Activated T-cell treated with anti-CD3 and anti-CD28 coated beads, Interleukin-2, amount 50 U/mL, for 1 hour (primary cell): ENCODE data around the gene MN1.

Source experiments
- DNase-seq: peaks from one replicate; pipeline ENCODE4 v3.0.0-alpha.2; 2020

The MN1 gene

GRCh38 chr22:27780161-27780575 lies 21.4 kb downstream of the MN1 start:
- no peak for DNase-seq

DNA sequence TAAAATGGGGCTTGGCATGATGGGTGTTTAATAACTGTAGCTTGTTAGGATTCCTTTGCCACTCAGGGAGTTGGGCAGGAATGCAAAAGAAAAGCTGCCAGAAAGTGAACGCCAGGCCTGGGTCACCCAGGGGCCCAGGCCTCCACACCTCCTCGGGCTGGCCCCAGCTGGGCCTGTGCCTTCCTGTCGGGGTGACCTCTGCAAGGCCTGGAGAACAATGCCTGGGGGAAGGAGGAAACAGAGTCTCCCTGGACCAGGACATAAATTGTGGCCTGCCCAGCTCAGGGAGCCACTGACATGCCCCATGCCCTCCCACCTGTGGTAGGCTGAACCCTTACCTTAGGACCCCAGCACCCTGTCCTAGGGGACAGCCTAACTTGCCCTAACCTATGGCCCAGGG lies 21.9 kb downstream of the MN1 start:
- DNase-seq, result no peak

GRCh38 chr22:27778294-27779090 lies 23.1 kb downstream of the MN1 start:
- DNase-seq, result no peak

DNA sequence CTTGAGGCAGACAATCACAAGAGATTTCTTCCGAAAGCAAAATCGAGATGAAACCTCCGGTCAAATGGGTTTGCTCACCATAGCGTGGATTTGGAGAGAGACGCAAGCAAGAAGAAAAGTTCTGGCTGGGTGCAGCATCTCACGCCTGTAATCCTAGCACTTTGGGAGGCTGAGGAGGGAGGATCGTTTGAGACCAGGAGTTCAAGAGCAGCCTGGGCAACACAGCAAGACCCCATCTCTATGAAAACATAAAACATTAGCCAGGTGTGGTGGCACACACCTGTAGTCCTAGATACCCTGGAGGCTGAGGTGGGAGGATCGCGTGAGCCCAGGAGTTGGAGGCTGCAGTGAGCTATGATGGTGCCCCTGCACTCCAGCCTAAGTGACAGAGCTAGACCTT lies 24.4 kb downstream of the MN1 start:
- no peak for DNase-seq

GRCh38 chr22:27776650-27776958 lies 25.0 kb downstream of the MN1 start:
- no peak for DNase-seq

DNA sequence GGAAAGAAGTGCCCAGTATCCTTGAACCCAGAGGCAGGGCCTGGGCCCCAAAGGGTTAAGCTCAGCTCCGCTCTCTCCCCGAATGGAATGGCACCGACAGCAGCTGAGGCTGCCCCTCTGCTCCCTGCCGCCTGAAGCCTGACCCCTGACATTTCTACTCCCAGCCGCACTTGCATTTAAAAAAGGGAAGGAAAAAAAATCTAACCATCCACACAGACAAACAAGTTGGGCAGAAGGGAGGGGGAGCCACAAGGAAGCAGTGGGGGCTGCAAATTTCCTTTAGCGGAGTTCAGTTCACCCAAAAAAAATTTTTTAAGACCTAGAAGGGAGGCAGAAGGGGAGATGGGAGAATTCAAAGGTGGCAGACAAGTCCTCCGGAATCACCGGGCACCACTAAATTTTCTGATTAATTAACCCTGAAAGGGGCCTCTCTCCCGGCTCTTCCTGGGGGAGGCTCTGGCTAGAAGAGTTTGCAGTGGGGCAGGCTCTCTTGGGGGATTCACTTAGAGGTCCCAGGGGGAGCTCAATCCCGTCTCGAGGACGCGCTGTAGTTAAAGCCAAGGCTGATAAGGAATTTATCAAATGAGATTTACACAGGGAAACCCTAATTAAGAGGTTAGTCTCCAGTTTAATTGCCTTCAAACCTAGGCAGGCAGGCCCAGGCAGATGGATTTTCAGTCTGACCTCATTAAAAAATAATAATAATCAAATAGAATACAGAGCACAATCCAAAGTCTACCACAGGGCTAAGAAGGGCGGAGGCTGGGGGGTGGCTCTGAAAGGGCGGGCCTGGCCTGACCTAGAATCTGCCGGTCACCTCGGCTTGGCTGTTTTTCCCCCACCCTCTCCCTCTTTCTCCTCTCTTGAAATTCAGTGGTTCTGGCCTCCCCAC lies 25.6 kb downstream of the MN1 start:
- DNase-seq, result no peak

GRCh38 chr22:27775087-27775698 lies 26.4 kb downstream of the MN1 start:
- DNase-seq, result no peak

DNA sequence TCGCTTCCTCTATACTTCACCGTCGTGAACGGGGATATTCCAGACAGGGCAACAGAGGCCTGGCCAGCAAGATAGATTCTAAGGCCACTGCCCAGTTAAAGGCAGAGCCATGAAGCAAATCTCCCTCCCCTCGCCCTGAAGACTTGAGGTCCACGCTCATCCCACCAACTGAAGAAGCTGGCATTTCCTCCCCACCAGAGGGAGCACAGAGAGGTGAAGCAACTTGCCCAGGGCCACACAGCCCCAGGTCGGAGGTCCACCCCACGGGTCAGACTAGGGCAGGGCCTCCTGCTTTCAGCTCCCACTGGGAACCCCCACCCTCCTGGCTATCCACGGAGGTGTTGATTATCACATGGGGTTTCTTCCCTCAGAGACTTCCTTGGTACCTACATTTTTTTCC lies 27.4 kb downstream of the MN1 start:
- no peak for DNase-seq

DNA sequence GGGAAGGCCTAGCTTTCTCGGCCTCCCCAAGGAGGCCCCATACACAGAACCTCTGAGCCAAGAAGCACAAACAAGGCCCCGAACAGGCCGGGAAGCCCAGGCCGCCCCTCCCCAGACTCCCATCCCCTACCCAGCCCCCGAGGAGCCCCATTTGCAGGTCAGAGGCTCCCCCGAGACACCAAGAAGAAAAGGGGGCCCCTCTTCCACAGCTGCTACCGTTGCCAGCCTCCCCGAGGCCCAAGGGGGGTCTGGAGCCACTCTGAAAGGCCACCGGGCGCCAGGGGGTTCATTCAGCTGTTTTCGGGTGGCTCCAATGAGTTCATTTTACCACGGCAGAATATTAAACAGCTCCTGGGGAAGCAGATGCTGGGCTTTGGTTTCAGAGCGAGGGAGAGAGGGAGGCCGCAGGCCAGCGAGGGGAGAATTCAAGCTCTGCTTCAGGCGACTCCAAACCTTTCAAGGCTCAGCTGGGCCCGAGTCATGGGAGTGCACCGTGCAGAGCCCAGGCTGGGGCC lies 28.5 kb downstream of the MN1 start:
- no peak for DNase-seq

DNA sequence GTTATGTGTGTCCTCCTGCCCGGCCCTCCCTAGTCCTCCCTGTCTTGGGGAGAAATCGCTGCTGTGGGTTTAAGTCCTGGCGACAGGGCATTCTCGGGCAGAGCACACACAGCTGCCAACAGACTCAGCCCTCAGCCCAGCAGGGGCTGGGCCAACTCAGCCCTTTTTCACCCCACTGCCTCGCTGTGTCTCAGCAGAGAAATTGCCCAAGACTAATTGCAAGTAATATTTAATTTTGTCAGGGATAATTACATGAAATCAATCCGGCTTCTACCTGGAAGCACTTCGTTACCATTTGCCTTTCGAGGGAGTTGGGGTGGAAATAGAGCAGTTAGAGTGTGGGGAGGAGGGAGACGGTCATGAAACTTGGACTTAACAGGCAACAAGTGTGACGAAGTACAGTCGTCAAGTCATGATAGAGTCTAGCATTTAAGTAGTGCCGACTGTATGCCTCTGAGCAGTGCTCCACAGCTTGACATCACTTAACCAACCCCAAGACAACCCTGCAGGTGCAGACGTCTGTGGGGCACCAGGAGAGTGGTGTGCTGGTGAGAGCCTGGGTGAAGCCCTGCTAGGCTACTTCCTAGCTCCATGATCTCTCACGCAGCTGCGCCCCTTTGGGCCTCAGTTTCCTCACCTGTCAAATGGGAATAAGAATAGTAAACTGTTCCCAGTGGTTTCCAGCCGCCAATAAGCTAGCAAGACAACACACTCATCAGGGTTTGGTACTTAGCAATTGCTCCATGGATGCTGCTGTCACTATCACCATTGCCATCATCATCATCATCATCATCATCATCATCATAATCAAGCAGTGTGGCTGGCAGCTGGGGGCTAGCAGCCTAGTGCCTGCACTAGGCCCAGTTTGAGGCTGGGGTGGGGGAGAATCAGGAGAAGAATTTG lies 29.2 kb downstream of the MN1 start:
- DNase-seq, result no peak

DNA sequence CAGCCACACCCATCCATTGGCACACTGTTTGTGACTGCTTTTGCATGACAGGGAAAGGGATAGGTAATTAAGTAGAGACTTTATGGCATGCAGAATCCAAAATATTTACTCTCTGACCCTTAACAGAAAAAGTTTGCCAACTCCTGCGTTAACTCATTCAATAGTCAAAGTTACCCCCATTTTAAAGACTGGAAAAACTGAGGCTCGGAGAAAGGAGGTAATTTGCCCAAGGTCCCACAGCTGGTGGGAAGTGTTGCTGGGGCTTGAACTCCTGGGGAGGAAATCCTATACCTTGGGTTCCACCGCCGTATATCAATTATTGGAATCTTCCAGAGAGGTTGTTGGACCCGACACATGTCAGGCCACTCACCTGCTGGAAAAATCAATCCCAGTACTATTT lies 29.9 kb downstream of the MN1 start:
- DNase-seq, result no peak

- DNase-seq, result no peak
Measured at GRCh38 chr22:27769012-27769411, 32.5 kb downstream of the MN1 start.

DNA sequence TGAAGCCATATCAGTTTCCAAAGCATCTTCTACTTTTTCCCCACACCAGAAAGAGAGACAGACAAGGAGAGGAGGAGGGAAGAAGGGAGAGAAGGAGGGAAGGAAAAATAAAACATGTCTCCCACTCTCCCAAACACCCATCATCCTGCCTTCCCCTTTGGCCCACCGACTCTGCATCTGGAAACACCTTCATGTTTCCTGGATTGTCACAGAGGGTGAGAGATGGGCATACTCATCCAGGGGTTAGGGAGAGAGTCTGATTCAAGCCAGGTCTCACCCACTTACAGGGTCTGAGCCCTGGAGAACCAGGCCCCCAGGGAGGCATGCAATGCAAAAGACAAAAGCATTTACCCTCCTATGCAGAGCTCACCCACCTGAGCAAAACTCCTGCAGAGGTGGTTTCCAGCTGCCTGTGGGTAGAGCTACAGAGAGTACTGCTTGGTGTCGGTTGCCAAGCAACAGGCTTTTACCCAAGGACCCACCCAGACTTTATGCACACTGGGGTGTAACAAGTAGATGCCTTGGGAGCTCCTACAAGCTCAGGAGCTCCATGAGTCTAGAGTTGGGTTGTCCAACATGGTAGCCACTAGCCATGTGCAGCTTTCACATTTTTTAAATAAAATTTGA lies 33.4 kb downstream of the MN1 start:
- DNase-seq, result no peak

- no peak for DNase-seq
Measured at GRCh38 chr22:27766679-27767078, 34.9 kb downstream of the MN1 start.

DNA sequence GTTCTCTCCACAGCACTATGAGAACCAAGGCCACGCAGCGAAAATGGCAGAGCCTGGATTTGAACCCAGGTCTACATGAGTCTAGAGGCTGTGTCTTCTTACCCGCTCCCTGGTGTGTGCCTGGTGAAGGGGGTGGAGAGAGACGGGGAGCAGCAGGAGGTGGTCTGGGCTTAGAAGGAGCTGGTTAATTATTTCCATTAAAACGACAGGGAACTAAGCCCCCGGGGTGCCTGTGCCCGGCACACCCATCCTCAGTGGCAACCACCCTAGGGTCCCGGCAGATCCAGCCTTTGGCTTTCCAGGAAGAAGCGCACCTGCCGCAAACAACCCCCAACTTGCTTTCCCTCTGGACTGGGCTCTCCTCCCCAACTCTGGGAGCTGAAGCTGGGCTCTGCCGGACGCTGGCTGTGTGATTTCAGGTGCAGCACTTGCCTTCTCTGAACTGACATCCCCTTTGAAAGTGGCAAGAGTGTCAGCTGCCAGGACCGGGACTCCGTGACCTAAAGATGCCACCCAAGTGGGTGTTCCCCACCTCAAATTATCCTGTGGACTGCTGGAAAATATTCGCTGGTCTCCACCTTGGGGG lies 35.8 kb downstream of the MN1 start:
- no peak for DNase-seq

GRCh38 chr22:27764722-27765236 lies 36.8 kb downstream of the MN1 start:
- DNase-seq, result no peak

DNA sequence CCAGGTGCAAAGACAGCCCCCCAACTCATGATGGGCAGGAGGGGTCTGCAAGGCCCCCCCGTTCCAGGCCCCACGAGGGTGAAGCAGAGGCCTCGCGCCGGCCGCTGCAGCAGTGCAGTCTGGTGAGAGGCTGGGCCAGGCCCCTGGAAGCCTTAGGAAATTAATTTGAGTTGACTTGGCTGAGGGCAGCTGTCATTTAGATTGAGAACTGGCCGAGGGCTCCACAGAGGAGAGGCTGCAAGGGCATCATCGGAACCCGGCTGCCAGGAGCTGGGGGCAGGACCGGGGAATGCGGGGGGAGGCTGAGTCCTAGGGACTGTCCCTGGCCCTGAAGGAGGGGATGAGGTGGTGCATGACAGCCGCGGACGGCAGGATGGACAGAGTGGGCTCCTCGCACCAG lies 39.9 kb downstream of the MN1 start:
- no peak for DNase-seq

DNA sequence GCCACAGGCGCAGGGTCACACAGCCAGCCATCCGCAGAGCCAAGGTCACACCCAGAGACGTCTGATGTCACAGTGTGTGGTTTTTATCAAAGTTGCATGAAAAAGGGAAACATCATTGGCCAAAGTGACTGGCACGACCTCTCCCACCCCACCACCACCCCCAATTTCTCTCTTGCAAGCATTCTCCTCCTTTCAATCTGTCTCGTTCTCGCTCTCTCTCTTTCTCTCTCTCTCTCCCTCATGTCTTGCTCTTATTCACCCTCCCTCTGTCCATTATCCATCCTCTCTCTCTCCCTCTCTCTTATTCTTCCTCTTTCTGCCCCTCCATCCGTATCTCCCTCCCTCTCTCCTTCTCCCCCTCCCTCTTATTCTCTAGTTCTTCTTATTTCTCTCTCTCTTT lies 40.6 kb downstream of the MN1 start:
- DNase-seq, result no peak

- no peak for DNase-seq
Measured at GRCh38 chr22:27760474-27760873, 41.1 kb downstream of the MN1 start.

- DNase-seq, result no peak
Measured at GRCh38 chr22:27757928-27758525, 43.5 kb downstream of the MN1 start.

- no peak for DNase-seq
Measured at GRCh38 chr22:27756212-27756660, 45.3 kb downstream of the MN1 start.
